Neutrophil (primary cell): ENCODE data around the gene PSKH1.
"Not testable (repeated sequence)": the region's sequence is repeated elsewhere in the genome, so short reads cannot be mapped to it uniquely, and the experiment has no call there.

Experiments
- H3K27ac ChIP-seq: fragments of 200-600 bp; sonication (generic); 2 replicates; pipeline ENCODE4 v1.5.1; 2016; ENCODE audit warnings: mild to moderate bottlenecking, moderate library complexity
- H3K27me3 ChIP-seq: fragments of 200-600 bp; sonication (generic); 2 replicates; pipeline ENCODE4 v1.6.0; 2016; ENCODE audit warnings: mild to moderate bottlenecking
- H3K36me3 ChIP-seq: fragments of 200-600 bp; sonication (generic); 2 replicates; pipeline ENCODE4 v1.5.1; 2017
- H3K4me1 ChIP-seq, 2 experiments: fragments of 200-600 bp in 1 of 2; sonication (generic) in 1 of 2; 1 replicate in 1 of 2; 2 replicates in 1 of 2; pipeline versions ENCODE4 v1.5.1 to v1.6.1; 2013 to 2016; ENCODE audit warnings: low read depth in 1 of 2, low read length in 1 of 2, mild to moderate bottlenecking in 1 of 2, moderate library complexity in 1 of 2; ENCODE audit not compliant: control insufficient read depth in 1 of 2, insufficient read depth in 1 of 2
- H3K4me3 ChIP-seq, 2 experiments: fragments of 200-600 bp in 1 of 2; sonication (generic) in 1 of 2; 1 replicate in 1 of 2; 2 replicates in 1 of 2; pipeline ENCODE4 v1.5.1; 2013 to 2016; ENCODE audit warnings: low read depth in 1 of 2, low read length in 1 of 2, mild to moderate bottlenecking in 1 of 2, moderate library complexity in 1 of 2
- H3K9me3 ChIP-seq: fragments of 200-600 bp; sonication (generic); 2 replicates; pipeline ENCODE4 v1.5.1; 2016
- TF ChIP-seq, protein P1 (sequence below): fragments of 200-600 bp; sonication (generic); IDR thresholded peaks from 2 replicates; pipeline ENCODE4 v1.5.1; 2016; ENCODE audit warnings: antibody characterized with exemption

Gene PSKH1

GRCh38 chr16:67936880-67937605 lies 44.0 kb downstream of the PSKH1 start:
- Histone ChIP-seq H3K4me3 (peak overlapping the region; percentile 89 to 94), H3K36me3 (peaks cover 32% of the 10 kb centered on the region), H3K4me1 (peaks cover 24 to 34% of the 10 kb centered on the region in 2 experiments), H3K27me3 (no peaks in the 10 kb centered on the region), H3K9me3 (no peaks in the 10 kb centered on the region), H3K27ac (peak overlapping the region; percentile 95)
- TF ChIP-seq, protein P1, sequence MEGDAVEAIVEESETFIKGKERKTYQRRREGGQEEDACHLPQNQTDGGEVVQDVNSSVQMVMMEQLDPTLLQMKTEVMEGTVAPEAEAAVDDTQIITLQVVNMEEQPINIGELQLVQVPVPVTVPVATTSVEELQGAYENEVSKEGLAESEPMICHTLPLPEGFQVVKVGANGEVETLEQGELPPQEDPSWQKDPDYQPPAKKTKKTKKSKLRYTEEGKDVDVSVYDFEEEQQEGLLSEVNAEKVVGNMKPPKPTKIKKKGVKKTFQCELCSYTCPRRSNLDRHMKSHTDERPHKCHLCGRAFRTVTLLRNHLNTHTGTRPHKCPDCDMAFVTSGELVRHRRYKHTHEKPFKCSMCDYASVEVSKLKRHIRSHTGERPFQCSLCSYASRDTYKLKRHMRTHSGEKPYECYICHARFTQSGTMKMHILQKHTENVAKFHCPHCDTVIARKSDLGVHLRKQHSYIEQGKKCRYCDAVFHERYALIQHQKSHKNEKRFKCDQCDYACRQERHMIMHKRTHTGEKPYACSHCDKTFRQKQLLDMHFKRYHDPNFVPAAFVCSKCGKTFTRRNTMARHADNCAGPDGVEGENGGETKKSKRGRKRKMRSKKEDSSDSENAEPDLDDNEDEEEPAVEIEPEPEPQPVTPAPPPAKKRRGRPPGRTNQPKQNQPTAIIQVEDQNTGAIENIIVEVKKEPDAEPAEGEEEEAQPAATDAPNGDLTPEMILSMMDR: peak; percentile 22

- peaks cover 24 to 34% of the 10 kb centered on the region in 2 experiments for H3K4me1 ChIP-seq
- H3K27ac ChIP-seq: peak overlapping the region; percentile 95
- H3K36me3 ChIP-seq: peaks cover 31% of the 10 kb centered on the region
- H3K9me3 ChIP-seq, H3K27me3 ChIP-seq: not testable (repeated sequence)
- peak overlapping the region in 1 of 2 experiments; percentile 89 for H3K4me3 ChIP-seq
These were observed 44.7 kb downstream of the PSKH1 start for GRCh38 chr16:67937713-67938112.

DNA sequence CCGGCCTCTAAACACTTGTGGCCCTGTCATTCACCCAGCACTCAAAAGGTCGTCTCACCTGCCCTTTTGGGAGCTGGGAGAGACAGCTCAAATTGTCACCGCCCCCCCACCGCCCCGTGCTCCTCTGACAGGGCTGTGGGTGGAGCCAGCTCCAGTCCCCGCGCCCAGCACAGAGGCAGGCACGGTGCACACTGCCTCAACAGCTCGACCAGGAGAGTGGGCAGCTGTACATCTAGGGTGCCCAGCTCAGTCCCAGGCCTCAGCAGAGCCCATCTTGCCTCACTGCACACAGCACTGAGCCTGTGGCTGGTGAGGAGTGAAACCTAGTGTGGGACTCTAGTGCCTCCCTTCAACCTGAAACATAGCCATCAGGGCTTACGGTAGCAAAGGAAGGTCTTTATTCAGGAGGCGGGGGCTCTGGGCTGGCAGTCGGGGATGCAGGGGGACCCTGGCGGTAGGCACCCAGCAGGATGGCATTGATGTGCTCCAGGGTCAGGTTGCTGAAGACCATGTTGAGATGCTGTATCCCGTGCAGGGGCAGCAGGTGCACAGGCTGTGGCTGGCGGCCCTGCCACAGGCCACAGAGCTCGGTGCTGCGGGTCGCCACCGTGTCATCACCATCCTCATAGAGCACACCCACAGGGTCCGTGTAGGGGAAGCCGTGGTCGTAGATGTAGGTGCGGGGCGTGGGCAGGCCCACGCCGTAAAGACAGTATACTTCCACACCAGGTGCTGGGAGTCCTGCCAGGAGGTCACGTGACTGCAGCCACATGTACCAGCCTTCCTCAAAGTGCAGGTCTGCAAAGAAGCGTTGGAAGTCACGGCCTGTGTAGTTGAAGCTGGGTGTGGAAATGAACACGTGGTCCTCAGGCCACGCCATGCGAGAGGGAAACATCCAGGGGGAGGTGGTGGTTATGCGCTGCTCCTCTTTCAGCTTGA lies 46.7 kb downstream of the PSKH1 start:
- Histone ChIP-seq H3K36me3 (peaks cover 30% of the 10 kb centered on the region), H3K27ac (peak overlapping the region; percentile 46), H3K4me1 (peaks cover 23 to 33% of the 10 kb centered on the region in 2 experiments), H3K4me3 (no peak overlapping the region), H3K9me3 (no peaks in the 10 kb centered on the region), H3K27me3 (no peaks in the 10 kb centered on the region)
- TF ChIP-seq, protein P1: no peak

DNA sequence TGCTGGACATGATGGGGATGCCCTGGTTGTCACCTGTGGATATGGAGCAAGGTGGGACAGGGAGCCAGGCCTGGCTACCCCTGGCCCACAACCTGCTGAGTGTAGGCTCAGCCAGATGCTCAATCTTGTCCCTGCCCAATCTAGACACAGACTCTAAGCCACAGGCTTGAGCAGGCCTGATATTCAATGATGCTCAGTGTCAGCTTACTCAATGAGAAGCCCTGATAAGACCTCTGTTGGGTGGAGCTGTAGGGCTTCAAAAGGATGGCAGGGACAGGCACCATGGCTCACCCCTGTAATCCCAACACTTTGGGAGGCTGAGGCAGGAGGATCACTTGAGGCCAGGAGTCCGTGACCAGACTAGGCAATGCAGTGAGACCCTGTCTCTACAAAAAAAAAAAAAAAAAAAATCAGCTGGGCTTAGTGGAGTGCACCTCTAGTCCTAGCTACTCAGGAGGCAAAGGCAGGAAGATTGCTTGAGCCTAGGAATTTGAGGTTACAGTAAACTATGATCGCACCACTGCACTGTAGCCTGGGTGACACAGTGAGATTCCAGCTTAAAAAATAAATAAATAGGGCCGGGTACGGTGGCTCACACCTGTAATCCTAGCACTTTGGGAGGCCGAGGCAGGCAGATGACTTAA lies 47.5 kb downstream of the PSKH1 start:
- peaks cover 15 to 25% of the 10 kb centered on the region in 2 experiments for H3K4me1 ChIP-seq
- H3K27me3 ChIP-seq: no peaks in the 10 kb centered on the region
- TF ChIP-seq, protein P1: no peak
- H3K9me3 ChIP-seq: no peaks in the 10 kb centered on the region
- no peak overlapping the region for H3K4me3 ChIP-seq
- peak overlapping the region; percentile 46 for H3K27ac ChIP-seq
- peaks cover 30% of the 10 kb centered on the region for H3K36me3 ChIP-seq

GRCh38 chr16:67941469-67942199 lies 48.6 kb downstream of the PSKH1 start:
- H3K27me3 ChIP-seq: no peaks in the 10 kb centered on the region
- no peak overlapping the region for H3K4me3 ChIP-seq
- TF ChIP-seq, protein P1: no peak
- H3K27ac ChIP-seq: no peak overlapping the region
- no peaks in the 10 kb centered on the region for H3K9me3 ChIP-seq
- peaks cover 15 to 21% of the 10 kb centered on the region in 2 experiments for H3K4me1 ChIP-seq
- peaks cover 40% of the 10 kb centered on the region for H3K36me3 ChIP-seq
